Gastroesophageal sphincter (tissue), 3 donors: ENCODE measurements around the gene DENND6B.

Source experiments
- CTCF ChIP-seq, 4 experiments: fragments of 200-600 bp in 2 of 4; fragments of 450-650 bp in 2 of 4; sonication (generic) in 1 of 4; IDR thresholded peaks; one replicate each; pipeline ENCODE4 v1.5.1; 2017 to 2019; ENCODE audit warnings: antibody characterized with exemption in 4 of 4, mild to moderate bottlenecking in 2 of 4, moderate library complexity in 2 of 4
- EP300 ChIP-seq: sonication (generic); formaldehyde crosslinking; IDR thresholded peaks from one replicate; pipeline ENCODE4 v1.6.1; 2017; ENCODE audit warnings: antibody characterized with exemption, mild to moderate bottlenecking

GRCh38 chr22:50367778-50368500 lies 41.1 kb upstream of the DENND6B start:
- TF ChIP-seq EP300 (no peak), CTCF (IDR thresholded peaks at IDR 0.05) (no peak)
